Brain microvascular endothelial cell (primary cell): ENCODE measurements around the gene NENF.
A peak's percentile ranks its signal among the peaks of the same experiment; 100 is the strongest.
"Not testable (repeated sequence)": the region's sequence is repeated elsewhere in the genome, so short reads cannot be mapped to it uniquely, and the experiment has no call there.

Source experiments
- DNase-seq: peaks from one replicate; pipeline ENCODE4 v3.0.0-alpha.2; 2020
- H3K27ac ChIP-seq: fragments of 250-450 bp; sonication (Bioruptor Pico); 2 replicates; pipeline ENCODE4 v1.5.1; 2020; ENCODE audit warnings: mild to moderate bottlenecking, moderate library complexity
- H3K27me3 ChIP-seq: fragments of 250-450 bp; sonication (Bioruptor Pico); replicated peaks from 2 replicates; pipeline ENCODE4 v1.5.1; 2020; ENCODE audit warnings: mild to moderate bottlenecking
- H3K36me3 ChIP-seq: fragments of 250-450 bp; sonication (Bioruptor Pico); replicated peaks from 2 replicates; pipeline ENCODE4 v1.5.1; 2020; ENCODE audit warnings: mild to moderate bottlenecking
- H3K4me3 ChIP-seq: 2 replicates; pipeline ENCODE4 v1.5.1; 2011; ENCODE audit warnings: low read depth, mild to moderate bottlenecking, control low read depth, low read length, moderate library complexity
- CTCF ChIP-seq: IDR thresholded peaks from 2 replicates; pipeline ENCODE4 v1.5.1; 2011; ENCODE audit warnings: low read depth, mild to moderate bottlenecking, moderate library complexity, low read length, control low read depth, inconsistent platforms; ENCODE audit errors: missing control alignments
- in situ Hi-C: cut with HindIII; loops from 2 replicates; pipeline ENCODE4 v1.10.0; 2017; ENCODE audit warnings: low sequenced_read_pairs, low pct_ligation_motif_present

NENF gene

GRCh38 chr1:212477014-212477679 lies 44.4 kb downstream of the NENF start:
- H3K27ac ChIP-seq = no peak overlapping the region
- in situ Hi-C loops = no loop called here
- H3K36me3 ChIP-seq = no peaks in the 10 kb centered on the region
- peak; percentile 91 for DNase-seq
- H3K4me3 ChIP-seq = no peak overlapping the region
- TF ChIP-seq CTCF = peak; percentile 95
- no peaks in the 10 kb centered on the region for H3K27me3 ChIP-seq

- Histone ChIP-seq H3K4me3 (no peak overlapping the region), H3K27me3 (no peaks in the 10 kb centered on the region), H3K36me3 (no peaks in the 10 kb centered on the region), H3K27ac (no peak overlapping the region)
- no peak for TF ChIP-seq CTCF
- in situ Hi-C loops = no loop called here
- no peak for DNase-seq
Observed at GRCh38 chr1:212477680-212478466, 45.2 kb downstream of the NENF start.

- no peak overlapping the region for H3K4me3 ChIP-seq
- H3K27me3 ChIP-seq = no peaks in the 10 kb centered on the region
- no peaks in the 10 kb centered on the region for H3K36me3 ChIP-seq
- in situ Hi-C loops = no loop called here
- DNase-seq = no peak
- no peak for TF ChIP-seq CTCF
- no peak overlapping the region for H3K27ac ChIP-seq
Observed at GRCh38 chr1:212478467-212479025, 45.8 kb downstream of the NENF start.

- no peak for TF ChIP-seq CTCF
- Histone ChIP-seq H3K27me3 (no peaks in the 10 kb centered on the region), H3K4me3 (no peak overlapping the region), H3K36me3 (no peaks in the 10 kb centered on the region), H3K27ac (no peak overlapping the region)
- in situ Hi-C loops = no loop called here
- no peak for DNase-seq
Observed at GRCh38 chr1:212479188-212479587, 46.5 kb downstream of the NENF start.

- H3K27me3 ChIP-seq, DNase-seq, in situ Hi-C loops, H3K36me3 ChIP-seq, H3K27ac ChIP-seq, H3K4me3 ChIP-seq: not testable (repeated sequence)
Observed at GRCh38 chr1:212480711-212481437, 48.2 kb downstream of the NENF start.

GRCh38 chr1:212481438-212481767 lies 48.7 kb downstream of the NENF start:
- Histone ChIP-seq H3K27me3 (no peaks in the 10 kb centered on the region), H3K36me3 (no peaks in the 10 kb centered on the region), H3K27ac (no peak overlapping the region), H3K4me3 (no peak overlapping the region)
- in situ Hi-C loops = no loop called here
- TF ChIP-seq CTCF = no peak
- no peak for DNase-seq
